ENCODE results near the gene OCA2.

GRCh38 chr15:27798807-27799206 lies 300.3 kb downstream of the OCA2 start:
- TF ChIP-seq POLR2AphosphoS5 (IDR thresholded peaks at IDR 0.05; ENCODE audit: low read depth, low read length) (no peak), SIN3A (IDR thresholded peaks at IDR 0.05; ENCODE audit: borderline replicate concordance, insufficient read depth, low read length) (no peak), TAF1 (IDR thresholded peaks at IDR 0.05; ENCODE audit: borderline replicate concordance, insufficient read depth, low read length) (no peak)

Measured in PFSK-1 (cell line).